Right lobe of liver (tissue), 4 donors: Measurements from ENCODE around the gene TSKU.

ENCODE experiments used
- POLR2A ChIP-seq: fragments of 450-650 bp; IDR thresholded peaks from one replicate; pipeline ENCODE4 v1.6.1; 2017; ENCODE audit warnings: antibody characterized with exemption, mild to moderate bottlenecking
- TF ChIP-seq, protein P1 (sequence below), 4 donors: fragments of 200-600 bp in 3 of 4; fragments of 450-650 bp in 1 of 4; IDR thresholded peaks; one replicate each; pipeline versions ENCODE4 v1.5.1 to v1.8.0; 2016 to 2022; ENCODE audit warnings: antibody characterized with exemption in 4 of 4, mild to moderate bottlenecking in 2 of 4
- donor health status: DM: no; HTN: no; CAD: no.
- donor health status: DM: no; HTN: no; CAD: no.
- donor health status: DM: no; HTN: yes; CAD: no.

DNA sequence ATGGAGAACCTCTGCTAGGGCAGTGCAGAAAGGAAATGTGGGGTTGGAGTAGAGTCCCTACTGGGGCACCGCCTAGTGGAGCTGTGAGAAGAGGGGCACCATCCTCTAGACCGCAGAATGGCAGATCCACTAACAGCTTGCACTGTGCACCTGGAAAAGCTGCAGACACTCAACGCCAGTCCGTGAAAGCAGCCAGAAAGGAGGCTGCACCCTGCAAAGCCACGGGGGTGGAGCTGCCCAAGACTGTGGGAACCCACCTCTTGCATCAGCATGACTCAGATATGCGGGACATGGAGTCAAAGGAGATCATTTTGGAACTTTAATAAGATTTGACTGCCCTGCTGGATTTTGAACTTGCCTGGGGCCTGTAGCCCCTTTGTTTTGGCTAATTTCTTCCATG, 8.7 kb downstream of the TSKU start:
- TF ChIP-seq, protein P1, sequence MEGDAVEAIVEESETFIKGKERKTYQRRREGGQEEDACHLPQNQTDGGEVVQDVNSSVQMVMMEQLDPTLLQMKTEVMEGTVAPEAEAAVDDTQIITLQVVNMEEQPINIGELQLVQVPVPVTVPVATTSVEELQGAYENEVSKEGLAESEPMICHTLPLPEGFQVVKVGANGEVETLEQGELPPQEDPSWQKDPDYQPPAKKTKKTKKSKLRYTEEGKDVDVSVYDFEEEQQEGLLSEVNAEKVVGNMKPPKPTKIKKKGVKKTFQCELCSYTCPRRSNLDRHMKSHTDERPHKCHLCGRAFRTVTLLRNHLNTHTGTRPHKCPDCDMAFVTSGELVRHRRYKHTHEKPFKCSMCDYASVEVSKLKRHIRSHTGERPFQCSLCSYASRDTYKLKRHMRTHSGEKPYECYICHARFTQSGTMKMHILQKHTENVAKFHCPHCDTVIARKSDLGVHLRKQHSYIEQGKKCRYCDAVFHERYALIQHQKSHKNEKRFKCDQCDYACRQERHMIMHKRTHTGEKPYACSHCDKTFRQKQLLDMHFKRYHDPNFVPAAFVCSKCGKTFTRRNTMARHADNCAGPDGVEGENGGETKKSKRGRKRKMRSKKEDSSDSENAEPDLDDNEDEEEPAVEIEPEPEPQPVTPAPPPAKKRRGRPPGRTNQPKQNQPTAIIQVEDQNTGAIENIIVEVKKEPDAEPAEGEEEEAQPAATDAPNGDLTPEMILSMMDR (IDR thresholded peaks at IDR 0.05): no peak
- TF ChIP-seq POLR2A: no peak
